ENCODE data around the gene ERC2. TPM values are rescaled to one million over a fixed set of nuclear protein-coding genes. Genes with fewer than 3 reads are reported as not detected.

Gene ERC2
- total RNA-seq, 1 donor = 0.36 TPM

- Histone ChIP-seq H3K27ac (ENCODE audit: low read depth, low read length) (no peak overlapping the region), H2AFZ (ENCODE audit: low read length) (no peak overlapping the region), H4K20me1 (ENCODE audit: insufficient read depth, low read length) (no peaks in the 10 kb centered on the region), H3K9me3 (ENCODE audit: low read depth, low read length) (no peaks in the 10 kb centered on the region), H3K27me3 (ENCODE audit: insufficient read depth, low read length) (no peaks in the 10 kb centered on the region), H3K4me2 (ENCODE audit: insufficient read depth, low read length) (no peak overlapping the region), H3K4me1 (ENCODE audit: insufficient read depth, low read length) (no peaks in the 10 kb centered on the region), H3K36me3 (ENCODE audit: insufficient read depth, low read length) (no peaks in the 10 kb centered on the region), H3K4me3 (ENCODE audit: insufficient read depth, low read length) (no peak overlapping the region), H3K79me2 (ENCODE audit: insufficient read depth, low read length) (no peaks in the 10 kb centered on the region)
- DNase-seq (ENCODE audit: insufficient read length, low spot score, missing footprints) = no peak
- no peak for TF ChIP-seq CTCF (IDR thresholded peaks at IDR 0.05; ENCODE audit: extremely low read depth, low read depth, low read length)
Observed at GRCh38 chr3:56207922-56208321, 260.3 kb downstream of the ERC2 start.

- H3K4me2 ChIP-seq (ENCODE audit: insufficient read depth, low read length) = no peak overlapping the region
- no peak overlapping the region for H3K27ac ChIP-seq (ENCODE audit: low read depth, low read length)
- no peaks in the 10 kb centered on the region for H3K79me2 ChIP-seq (ENCODE audit: insufficient read depth, low read length)
- no peaks in the 10 kb centered on the region for H3K36me3 ChIP-seq (ENCODE audit: insufficient read depth, low read length)
- no peaks in the 10 kb centered on the region for H4K20me1 ChIP-seq (ENCODE audit: insufficient read depth, low read length)
- no peaks in the 10 kb centered on the region for H3K9me3 ChIP-seq (ENCODE audit: low read depth, low read length)
- no peaks in the 10 kb centered on the region for H3K27me3 ChIP-seq (ENCODE audit: insufficient read depth, low read length)
- TF ChIP-seq CTCF (IDR thresholded peaks at IDR 0.05; ENCODE audit: extremely low read depth, low read depth, low read length) = no peak
- no peak for DNase-seq (ENCODE audit: insufficient read length, low spot score, missing footprints)
- H3K4me3 ChIP-seq (ENCODE audit: insufficient read depth, low read length) = no peak overlapping the region
- no peak overlapping the region for H2AFZ ChIP-seq (ENCODE audit: low read length)
- H3K4me1 ChIP-seq (ENCODE audit: insufficient read depth, low read length) = no peaks in the 10 kb centered on the region
Observed at GRCh38 chr3:56205406-56205805, 262.9 kb downstream of the ERC2 start.

- no peaks in the 10 kb centered on the region for H3K36me3 ChIP-seq (ENCODE audit: insufficient read depth, low read length)
- no peak overlapping the region for H2AFZ ChIP-seq (ENCODE audit: low read length)
- no peaks in the 10 kb centered on the region for H3K4me1 ChIP-seq (ENCODE audit: insufficient read depth, low read length)
- H3K9me3 ChIP-seq (ENCODE audit: low read depth, low read length) = no peaks in the 10 kb centered on the region
- H3K4me2 ChIP-seq (ENCODE audit: insufficient read depth, low read length) = no peak overlapping the region
- no peaks in the 10 kb centered on the region for H3K27me3 ChIP-seq (ENCODE audit: insufficient read depth, low read length)
- no peaks in the 10 kb centered on the region for H4K20me1 ChIP-seq (ENCODE audit: insufficient read depth, low read length)
- H3K79me2 ChIP-seq (ENCODE audit: insufficient read depth, low read length) = no peaks in the 10 kb centered on the region
- no peak for DNase-seq (ENCODE audit: insufficient read length, low spot score, missing footprints)
- H3K4me3 ChIP-seq (ENCODE audit: insufficient read depth, low read length) = no peak overlapping the region
- TF ChIP-seq CTCF (IDR thresholded peaks at IDR 0.05; ENCODE audit: extremely low read depth, low read depth, low read length) = no peak
- no peak overlapping the region for H3K27ac ChIP-seq (ENCODE audit: low read depth, low read length)
Observed at GRCh38 chr3:56202997-56203396, 265.3 kb downstream of the ERC2 start.

- H3K79me2 ChIP-seq (ENCODE audit: insufficient read depth, low read length) = no peaks in the 10 kb centered on the region
- no peak for TF ChIP-seq CTCF (IDR thresholded peaks at IDR 0.05; ENCODE audit: extremely low read depth, low read depth, low read length)
- no peak overlapping the region for H3K27ac ChIP-seq (ENCODE audit: low read depth, low read length)
- no peak overlapping the region for H3K4me2 ChIP-seq (ENCODE audit: insufficient read depth, low read length)
- no peaks in the 10 kb centered on the region for H4K20me1 ChIP-seq (ENCODE audit: insufficient read depth, low read length)
- DNase-seq (ENCODE audit: insufficient read length, low spot score, missing footprints) = no peak
- H3K4me3 ChIP-seq (ENCODE audit: insufficient read depth, low read length) = no peak overlapping the region
- no peak overlapping the region for H2AFZ ChIP-seq (ENCODE audit: low read length)
- no peaks in the 10 kb centered on the region for H3K4me1 ChIP-seq (ENCODE audit: insufficient read depth, low read length)
- no peaks in the 10 kb centered on the region for H3K9me3 ChIP-seq (ENCODE audit: low read depth, low read length)
- no peaks in the 10 kb centered on the region for H3K36me3 ChIP-seq (ENCODE audit: insufficient read depth, low read length)
- no peaks in the 10 kb centered on the region for H3K27me3 ChIP-seq (ENCODE audit: insufficient read depth, low read length)
Observed at GRCh38 chr3:56201407-56201806, 266.9 kb downstream of the ERC2 start.

Data from osteoblast (primary cell).